Immature natural killer cell (primary cell): ENCODE data around the gene SSU72. TPM values are rescaled to one million over a fixed set of nuclear protein-coding genes. Genes with fewer than 3 reads are reported as not detected.

Experiments used
- DNase-seq, 3 donors: peaks; one replicate each; pipeline ENCODE4 v3.0.0; 2022; ENCODE audit warnings: mixed read lengths in 1 of 3
- H3K27ac Mint-ChIP-seq, 6 donors: one replicate each; pipeline ENCODE4 v1.8.0; 2020; ENCODE audit warnings: mixed read lengths in 6 of 6, mild to moderate bottlenecking in 5 of 6, inconsistent platforms in 4 of 6, moderate library complexity in 3 of 6
- H3K27me3 Mint-ChIP-seq, 3 donors: one replicate each; pipeline ENCODE4 v1.8.0; 2020 to 2021; ENCODE audit warnings: low read depth in 3 of 3, mild to moderate bottlenecking in 3 of 3, mixed read lengths in 3 of 3, moderate library complexity in 3 of 3, inconsistent platforms in 1 of 3
- H3K36me3 Mint-ChIP-seq, 3 donors: one replicate each; pipeline ENCODE4 v1.8.0; 2020; ENCODE audit warnings: mixed read lengths in 3 of 3, inconsistent platforms in 2 of 3, mild to moderate bottlenecking in 2 of 3
- H3K4me1 Mint-ChIP-seq, 2 donors: one replicate each; pipeline ENCODE4 v1.8.0; 2020; ENCODE audit warnings: inconsistent platforms in 2 of 2, mild to moderate bottlenecking in 2 of 2, mixed read lengths in 2 of 2, moderate library complexity in 1 of 2
- H3K4me3 Mint-ChIP-seq, 5 donors: one replicate each; pipeline ENCODE4 v1.8.0; 2020; ENCODE audit warnings: mild to moderate bottlenecking in 5 of 5, mixed read lengths in 5 of 5, inconsistent platforms in 3 of 5, moderate library complexity in 3 of 5
- H3K9me3 Mint-ChIP-seq, 6 donors: one replicate each; pipeline ENCODE4 v1.8.0; 2020; ENCODE audit warnings: mild to moderate bottlenecking in 6 of 6, mixed read lengths in 6 of 6, inconsistent platforms in 4 of 6, moderate library complexity in 3 of 6
- polyA plus RNA-seq, 3 donors: library from polyadenylated mRNA; unstranded; fragments of 300-500 nt; fragmentation: Illumina TruSeq; gene quantifications; one replicate each; pipeline ENCODE4 v1.2.3, GENCODE V29; 2021

Gene SSU72
- polyA plus RNA-seq, result 100 to 1,000 TPM; 159 to 241 (median 160) TPM

- peak within 1 kb of the TSS; percentile 99 to 100 (median 100) for H3K27ac Mint-ChIP-seq
- H3K27me3 Mint-ChIP-seq, result peaks cover 16 to 28% (median 23%) of the 10 kb centered on the region in 3 donors
- H3K36me3 Mint-ChIP-seq, result peaks cover 0 to 5% (median 4%) of the 10 kb centered on the region in 3 donors
- peaks cover 36 to 39% of the 10 kb centered on the region in 2 donors for H3K4me1 Mint-ChIP-seq
- H3K4me3 Mint-ChIP-seq, result peak within 1 kb of the TSS; percentile 98 to 99 (median 98)
- H3K9me3 Mint-ChIP-seq, result no peaks in the 10 kb centered on the region
- peak; percentile 92 to 95 (median 93) for DNase-seq
Observed at GRCh38 chr1:1574721-1575537, at the start of gene SSU72. SSU72 (minus strand) TSS chr1:1574863; CDS start chr1:1574557, 306 bp downstream.

- no peak overlapping the region for H3K4me3 Mint-ChIP-seq
- peaks cover 0 to 24% of the 10 kb centered on the region in 2 donors for H3K4me1 Mint-ChIP-seq
- no peak for DNase-seq
- peaks cover 0 to 21% (median 2%) of the 10 kb centered on the region in 3 donors for H3K27me3 Mint-ChIP-seq
- H3K9me3 Mint-ChIP-seq, result no peaks in the 10 kb centered on the region
- H3K36me3 Mint-ChIP-seq, result no peaks in the 10 kb centered on the region
- H3K27ac Mint-ChIP-seq, result no peak overlapping the region
Observed at GRCh38 chr1:1623631-1624442, 49.2 kb upstream of the SSU72 start.

GRCh38 chr1:1623181-1623630 lies 48.5 kb upstream of the SSU72 start:
- peaks cover 0 to 15% (median 2%) of the 10 kb centered on the region in 3 donors for H3K27me3 Mint-ChIP-seq

GRCh38 chr1:1622788-1623094 lies 48.1 kb upstream of the SSU72 start:
- Mint-ChIP-seq H3K9me3 (no peaks in the 10 kb centered on the region), H3K27me3 (peaks cover under 1 to 11% (median 2%) of the 10 kb centered on the region in 3 donors), H3K4me1 (peaks cover 0 to 22% of the 10 kb centered on the region in 2 donors), H3K36me3 (no peaks in the 10 kb centered on the region), H3K4me3 (peak overlapping the region in 1 of 5 donors; percentile 27), H3K27ac (peak overlapping the region in 5 of 6 donors; percentile 32 to 67 (median 62))
- DNase-seq, result no peak

More at GRCh38 chr1:1623181-1623630, 48.5 kb upstream of the SSU72 start:
- Mint-ChIP-seq H3K9me3 (no peaks in the 10 kb centered on the region), H3K4me1 (peaks cover 0 to 24% of the 10 kb centered on the region in 2 donors), H3K4me3 (no peak overlapping the region), H3K27ac (peak overlapping the region in 1 of 6 donors; percentile 63), H3K36me3 (no peaks in the 10 kb centered on the region)
- DNase-seq, result no peak

- DNase-seq, result no peak
- Mint-ChIP-seq H3K9me3 (no peaks in the 10 kb centered on the region), H3K4me3 (no peak overlapping the region), H3K36me3 (no peaks in the 10 kb centered on the region), H3K27me3 (peaks cover 3 to 14% (median 6%) of the 10 kb centered on the region in 3 donors), H3K27ac (peak overlapping the region in 2 of 6 donors; percentile 57 to 63), H3K4me1 (peaks cover 4 to 27% of the 10 kb centered on the region in 2 donors)
Observed at GRCh38 chr1:1622010-1622787, 47.5 kb upstream of the SSU72 start.

- no peaks in the 10 kb centered on the region for H3K9me3 Mint-ChIP-seq
- H3K4me3 Mint-ChIP-seq, result no peak overlapping the region
- peaks cover 7 to 30% of the 10 kb centered on the region in 2 donors for H3K4me1 Mint-ChIP-seq
- DNase-seq, result no peak
- H3K27ac Mint-ChIP-seq, result no peak overlapping the region
- H3K27me3 Mint-ChIP-seq, result peaks cover 8 to 19% (median 9%) of the 10 kb centered on the region in 3 donors
- no peaks in the 10 kb centered on the region for H3K36me3 Mint-ChIP-seq
Observed at GRCh38 chr1:1621173-1622009, 46.7 kb upstream of the SSU72 start.

GRCh38 chr1:1620433-1621139 lies 45.9 kb upstream of the SSU72 start:
- Mint-ChIP-seq H3K9me3 (no peaks in the 10 kb centered on the region), H3K4me1 (peaks cover 7 to 25% of the 10 kb centered on the region in 2 donors), H3K27ac (no peak overlapping the region), H3K27me3 (peaks cover 7 to 23% (median 9%) of the 10 kb centered on the region in 3 donors), H3K36me3 (no peaks in the 10 kb centered on the region), H3K4me3 (peak overlapping the region in 1 of 5 donors; percentile 3)
- no peak for DNase-seq

- no peak overlapping the region for H3K4me3 Mint-ChIP-seq
- H3K9me3 Mint-ChIP-seq, result no peaks in the 10 kb centered on the region
- no peaks in the 10 kb centered on the region for H3K36me3 Mint-ChIP-seq
- DNase-seq, result no peak
- H3K27me3 Mint-ChIP-seq, result peaks cover 10 to 28% (median 12%) of the 10 kb centered on the region in 3 donors
- H3K27ac Mint-ChIP-seq, result no peak overlapping the region
- H3K4me1 Mint-ChIP-seq, result peaks cover 9 to 26% of the 10 kb centered on the region in 2 donors
Observed at GRCh38 chr1:1619917-1620361, 45.3 kb upstream of the SSU72 start.

GRCh38 chr1:1618396-1619068 lies 43.9 kb upstream of the SSU72 start:
- H3K27me3 Mint-ChIP-seq, result peaks cover 13 to 35% (median 17%) of the 10 kb centered on the region in 3 donors
- H3K9me3 Mint-ChIP-seq, result no peaks in the 10 kb centered on the region
- H3K36me3 Mint-ChIP-seq, result no peaks in the 10 kb centered on the region
- no peak for DNase-seq
- no peak overlapping the region for H3K27ac Mint-ChIP-seq
- H3K4me3 Mint-ChIP-seq, result peak overlapping the region in 1 of 5 donors; percentile 36
- peaks cover 23 to 38% of the 10 kb centered on the region in 2 donors for H3K4me1 Mint-ChIP-seq

- peaks cover 25 to 39% of the 10 kb centered on the region in 2 donors for H3K4me1 Mint-ChIP-seq
- peak overlapping the region in 2 of 6 donors; percentile 71 to 76 for H3K27ac Mint-ChIP-seq
- no peaks in the 10 kb centered on the region for H3K9me3 Mint-ChIP-seq
- no peak for DNase-seq
- H3K27me3 Mint-ChIP-seq, result peaks cover 13 to 35% (median 18%) of the 10 kb centered on the region in 3 donors
- no peaks in the 10 kb centered on the region for H3K36me3 Mint-ChIP-seq
- H3K4me3 Mint-ChIP-seq, result peak overlapping the region in 2 of 5 donors; percentile 79 to 82
Observed at GRCh38 chr1:1617925-1618324, 43.3 kb upstream of the SSU72 start.

- peak overlapping the region; percentile 71 to 82 (median 80) for H3K4me3 Mint-ChIP-seq
- H3K4me1 Mint-ChIP-seq, result peaks cover 25 to 35% of the 10 kb centered on the region in 2 donors
- peak overlapping the region in 5 of 6 donors; percentile 26 to 81 (median 71) for H3K27ac Mint-ChIP-seq
- peaks cover 13 to 34% (median 18%) of the 10 kb centered on the region in 3 donors for H3K27me3 Mint-ChIP-seq
- H3K9me3 Mint-ChIP-seq, result no peaks in the 10 kb centered on the region
- no peaks in the 10 kb centered on the region for H3K36me3 Mint-ChIP-seq
- no peak for DNase-seq
Observed at GRCh38 chr1:1617516-1617915, 42.9 kb upstream of the SSU72 start.
